Ovary (tissue), 3 donors: ENCODE data around the gene SKI.

Experiments used
- CTCF ChIP-seq, 3 donors: fragments of 450-650 bp in 2 of 3; fragments of 200-600 bp in 1 of 3; IDR thresholded peaks; one replicate each; pipeline versions ENCODE4 v1.5.1 to v1.8.0; 2016 to 2022; ENCODE audit warnings: antibody characterized with exemption in 3 of 3, mild to moderate bottlenecking in 1 of 3
- EP300 ChIP-seq: sonication (generic); formaldehyde crosslinking; IDR thresholded peaks from one replicate; pipeline ENCODE4 v1.6.1; 2017; ENCODE audit warnings: antibody characterized with exemption
- POLR2A ChIP-seq: fragments of 450-650 bp; IDR thresholded peaks from one replicate; pipeline ENCODE4 v1.6.1; 2017; ENCODE audit warnings: antibody characterized with exemption, mild to moderate bottlenecking, moderate library complexity
- donor health status: DM: no; HTN: no; CAD: no.

GRCh38 chr1:2203671-2204414 lies 24.3 kb upstream of the SKI start:
- TF ChIP-seq CTCF (IDR thresholded peaks at IDR 0.05): no peak
- no peak for TF ChIP-seq EP300
- TF ChIP-seq POLR2A: no peak
